ENCODE results near the gene FAH.

FAH gene

DNA sequence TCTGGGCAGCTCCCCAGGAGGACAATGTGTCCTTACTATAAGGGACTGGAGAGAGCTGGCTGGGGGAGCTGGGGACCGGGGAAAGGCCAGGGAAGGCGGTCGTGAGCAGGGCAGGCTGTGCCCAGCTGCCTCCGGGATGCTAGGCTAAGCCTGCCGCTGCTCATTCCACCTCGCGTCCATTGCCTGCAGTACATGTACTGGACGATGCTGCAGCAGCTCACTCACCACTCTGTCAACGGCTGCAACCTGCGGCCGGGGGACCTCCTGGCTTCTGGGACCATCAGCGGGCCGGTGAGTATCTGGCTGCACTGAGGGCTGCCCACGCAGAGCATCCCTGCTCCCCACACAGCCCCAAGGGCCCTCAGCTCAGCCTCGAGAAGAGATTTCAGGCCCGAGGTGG is 27.1 kb downstream of the FAH start:
- no peak for DNase-seq (ENCODE audit: low spot score)
- in situ Hi-C loops (cut with MboI; ENCODE audit: low pct_unique_long_range_greater_than_20kb, low sequenced_read_pairs, unreplicated experiment): no loop called here
- no peak for TF ChIP-seq CTCF (IDR thresholded peaks at IDR 0.05; ENCODE audit: extremely low read depth, insufficient read depth, missing control alignments)

DNA sequence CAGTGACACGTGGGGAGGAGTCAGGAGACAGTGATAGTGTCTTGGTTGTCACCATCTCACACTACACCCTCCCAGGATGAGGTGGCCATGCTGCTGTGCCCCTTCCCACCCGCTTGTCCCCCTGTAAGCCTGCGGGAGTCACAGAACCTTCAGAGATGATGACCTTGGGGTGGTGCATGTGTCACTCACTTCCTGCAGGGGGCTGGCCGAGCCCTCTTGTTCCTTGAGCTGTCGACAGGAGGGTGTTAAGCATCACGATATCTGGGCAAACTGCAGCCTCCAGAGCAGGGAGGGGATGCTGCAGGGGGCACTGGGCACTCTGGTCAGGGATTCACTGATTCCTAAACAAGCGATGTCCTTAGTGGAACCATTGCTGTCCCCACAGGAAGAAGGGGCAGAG is 27.7 kb downstream of the FAH start:
- DNase-seq (ENCODE audit: low spot score): no peak
- TF ChIP-seq CTCF (IDR thresholded peaks at IDR 0.05; ENCODE audit: extremely low read depth, insufficient read depth, missing control alignments): no peak
- in situ Hi-C loops (cut with MboI; ENCODE audit: low pct_unique_long_range_greater_than_20kb, low sequenced_read_pairs, unreplicated experiment): no loop called here

GRCh38 chr15:80180986-80181385 is 28.2 kb downstream of the FAH start:
- TF ChIP-seq CTCF (IDR thresholded peaks at IDR 0.05; ENCODE audit: extremely low read depth, insufficient read depth, missing control alignments): no peak
- in situ Hi-C loops (cut with MboI; ENCODE audit: low pct_unique_long_range_greater_than_20kb, low sequenced_read_pairs, unreplicated experiment): no loop called here
- no peak for DNase-seq (ENCODE audit: low spot score)

DNA sequence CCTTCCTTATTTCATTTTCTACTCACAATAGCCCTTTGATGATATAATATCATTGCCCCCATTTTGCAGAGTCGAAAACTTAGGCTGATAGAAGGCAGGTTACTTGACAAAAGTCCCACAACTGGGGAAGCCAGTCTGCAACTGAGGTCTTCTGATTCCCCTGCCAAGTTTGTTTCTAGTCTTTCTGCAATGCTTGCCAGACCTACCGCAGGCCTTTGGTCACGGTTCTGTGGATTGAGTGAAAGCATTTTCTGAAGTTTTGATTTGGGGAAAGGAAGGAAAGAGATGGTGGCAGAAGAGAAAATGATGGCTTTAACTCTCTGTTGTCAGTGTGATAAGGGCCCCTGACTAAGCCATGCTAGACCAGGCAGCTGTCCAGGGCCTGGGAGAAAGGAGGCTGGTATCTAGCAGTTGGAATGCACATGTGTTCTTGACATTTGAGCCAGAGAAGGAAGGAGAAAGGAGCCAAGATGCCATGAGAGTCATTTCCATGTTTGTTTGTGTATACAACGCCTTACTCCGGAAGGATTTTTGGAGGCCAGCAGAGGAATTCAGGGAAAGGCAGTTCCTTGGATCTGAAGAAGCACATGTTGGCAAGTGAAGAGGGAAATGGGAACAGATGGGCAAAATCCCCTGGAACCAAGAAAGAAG is 29.9 kb downstream of the FAH start:
- DNase-seq (ENCODE audit: low spot score): no peak
- TF ChIP-seq CTCF (IDR thresholded peaks at IDR 0.05; ENCODE audit: extremely low read depth, insufficient read depth, missing control alignments): no peak
- in situ Hi-C loops (cut with MboI; ENCODE audit: low pct_unique_long_range_greater_than_20kb, low sequenced_read_pairs, unreplicated experiment): no loop called here

GRCh38 chr15:80183306-80183705 is 30.5 kb downstream of the FAH start:
- in situ Hi-C loops (cut with MboI; ENCODE audit: low pct_unique_long_range_greater_than_20kb, low sequenced_read_pairs, unreplicated experiment): no loop called here
- DNase-seq (ENCODE audit: low spot score): no peak

GRCh38 chr15:80183886-80184285 is 31.1 kb downstream of the FAH start:
- no peak for TF ChIP-seq CTCF (IDR thresholded peaks at IDR 0.05; ENCODE audit: extremely low read depth, insufficient read depth, missing control alignments)
- no peak for DNase-seq (ENCODE audit: low spot score)
- in situ Hi-C loops (cut with MboI; ENCODE audit: low pct_unique_long_range_greater_than_20kb, low sequenced_read_pairs, unreplicated experiment): no loop called here

More at GRCh38 chr15:80183306-80183705, 30.5 kb downstream of the FAH start:
- TF ChIP-seq CTCF (IDR thresholded peaks at IDR 0.05; ENCODE audit: extremely low read depth, insufficient read depth, missing control alignments): no peak

Measured in GM13977 (cell line).